Measurements from ENCODE around the gene CUX1.

The CUX1 gene

DNA sequence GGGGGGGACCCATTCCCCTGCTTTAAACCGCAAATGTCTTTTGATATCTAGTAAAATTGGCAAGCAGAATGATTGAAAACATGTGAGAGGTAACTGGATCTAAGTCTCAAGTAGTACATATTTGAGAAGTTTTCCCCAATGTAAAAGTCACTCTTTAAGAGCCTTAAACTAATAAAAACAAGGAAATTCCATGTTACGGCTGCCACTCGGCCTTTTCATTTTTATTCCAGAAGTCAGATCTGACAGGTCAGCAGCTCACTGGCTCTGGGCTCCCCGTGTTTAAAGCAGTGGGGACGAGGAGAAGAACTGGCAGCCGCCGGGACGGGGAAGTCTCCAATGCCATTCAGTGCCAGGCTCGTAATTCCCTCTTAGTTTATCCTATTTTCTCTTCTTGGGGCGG lies 80.7 kb downstream of the CUX1 start:
- no peak for DNase-seq

DNA sequence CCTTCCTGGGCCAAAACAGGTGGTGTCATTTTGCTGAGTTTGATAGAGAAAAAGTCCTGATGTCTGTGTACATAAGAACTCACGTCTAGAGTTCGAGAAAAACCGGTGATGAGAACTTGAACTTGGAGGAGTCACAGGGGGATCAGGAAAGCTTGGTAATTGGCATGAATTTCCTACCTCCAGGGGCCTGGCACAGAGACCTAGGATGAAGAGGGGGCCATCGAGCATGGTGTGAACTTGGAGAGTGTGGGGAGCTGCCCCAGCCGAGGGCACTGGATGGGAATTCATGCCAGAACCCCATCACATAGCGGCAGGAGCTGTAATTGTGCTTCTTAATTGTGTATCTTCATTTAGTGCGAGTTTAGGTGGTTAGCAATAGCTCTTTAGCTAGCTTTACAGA lies 82.2 kb downstream of the CUX1 start:
- DNase-seq, result no peak

DNA sequence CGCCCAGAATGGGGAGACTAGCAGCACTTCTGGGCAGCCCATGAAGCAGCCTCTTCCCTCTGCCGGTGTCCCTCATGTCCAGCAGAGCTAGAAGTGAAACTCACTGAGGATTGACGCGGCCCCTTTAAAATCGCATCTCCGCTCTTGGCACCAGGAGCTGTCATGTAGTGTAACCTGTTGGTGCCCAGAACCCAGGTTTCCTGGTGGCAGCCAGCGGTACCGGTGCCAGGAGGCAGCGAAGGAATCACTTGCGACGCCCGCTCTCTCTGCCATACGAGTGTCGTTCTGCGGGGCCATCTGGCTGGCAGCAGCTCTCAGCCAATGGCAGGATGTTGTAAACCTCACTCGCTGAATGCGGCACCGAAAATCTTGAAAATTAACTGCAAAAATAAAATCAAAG lies 82.7 kb downstream of the CUX1 start:
- no peak for DNase-seq

DNA sequence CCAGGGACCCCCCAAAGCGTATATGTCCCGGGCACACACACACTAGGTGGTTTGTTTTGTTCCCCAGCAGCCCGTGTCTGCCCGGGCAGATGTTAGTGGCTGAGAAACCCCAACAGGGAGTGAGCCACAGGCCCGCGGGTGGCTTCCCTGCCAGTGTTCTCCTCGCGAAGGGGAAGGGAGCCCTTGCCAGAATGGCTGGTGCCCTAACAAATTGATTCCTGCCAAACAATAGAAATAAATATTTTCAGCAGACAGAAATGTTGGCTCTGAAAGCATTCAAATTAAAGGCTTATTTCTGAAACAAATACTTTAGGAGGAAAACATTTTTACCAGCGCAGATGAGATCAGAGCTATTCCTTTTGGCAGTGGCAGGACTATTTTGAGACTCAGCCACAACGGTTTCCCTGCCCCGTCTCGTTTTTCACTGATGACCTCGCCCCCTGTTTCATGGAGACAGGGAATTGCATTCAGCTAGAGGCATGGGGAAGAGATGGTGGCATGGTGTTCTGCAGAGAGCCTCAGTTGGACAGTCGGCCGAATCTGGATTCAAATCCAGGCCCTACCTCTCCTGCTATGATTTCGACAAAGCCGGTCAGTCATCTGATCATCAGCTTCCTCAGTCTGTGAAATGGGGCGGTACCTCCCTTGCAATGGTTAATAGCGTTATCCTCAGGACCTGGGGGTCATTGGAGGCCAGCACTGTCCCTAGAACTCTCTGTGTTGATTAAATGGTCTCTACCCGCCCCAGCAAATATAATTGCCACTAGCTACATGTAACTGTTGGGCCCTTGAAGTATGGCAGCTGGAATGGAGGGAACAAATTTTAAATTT lies 84.5 kb downstream of the CUX1 start:
- no peak for DNase-seq

GRCh38 chr7:101902680-101903514 lies 85.5 kb downstream of the CUX1 start:
- DNase-seq, result no peak

GRCh38 chr7:101903515-101903868 lies 86.1 kb downstream of the CUX1 start:
- DNase-seq, result no peak

- no peak for DNase-seq
These were observed 86.6 kb downstream of the CUX1 start for GRCh38 chr7:101904019-101904418.

DNA sequence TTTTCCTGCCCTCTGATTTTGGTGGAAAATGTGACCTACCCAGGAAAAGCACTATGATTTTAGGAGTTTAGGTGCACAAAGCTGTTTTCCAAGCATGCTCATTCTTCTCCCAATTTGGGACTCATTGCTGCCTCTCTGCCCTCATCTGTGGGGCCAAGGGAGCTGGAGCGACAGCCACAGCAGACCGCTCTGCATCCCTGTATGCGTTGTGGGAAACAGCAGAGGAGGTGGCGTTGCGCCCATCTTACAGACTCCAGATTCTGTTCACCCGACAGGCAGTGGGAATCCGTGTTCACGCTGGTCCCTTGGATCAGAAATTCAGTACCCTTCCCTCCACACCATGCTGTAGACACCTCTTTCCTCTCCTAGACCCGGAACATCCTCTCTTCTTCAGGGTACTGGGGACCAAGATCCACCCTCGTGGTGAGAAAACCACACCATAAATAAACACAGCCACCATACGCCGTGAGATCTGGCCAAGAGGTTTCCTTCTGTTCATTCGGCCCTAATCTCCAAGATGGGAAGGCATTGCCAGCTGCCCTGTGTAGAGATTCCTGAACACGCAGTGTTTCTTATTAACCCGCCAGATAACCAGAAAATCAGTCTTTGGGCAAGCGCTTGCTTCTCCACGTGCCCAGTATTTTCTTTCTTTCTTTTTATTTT lies 87.9 kb downstream of the CUX1 start:
- DNase-seq, result no peak

DNA sequence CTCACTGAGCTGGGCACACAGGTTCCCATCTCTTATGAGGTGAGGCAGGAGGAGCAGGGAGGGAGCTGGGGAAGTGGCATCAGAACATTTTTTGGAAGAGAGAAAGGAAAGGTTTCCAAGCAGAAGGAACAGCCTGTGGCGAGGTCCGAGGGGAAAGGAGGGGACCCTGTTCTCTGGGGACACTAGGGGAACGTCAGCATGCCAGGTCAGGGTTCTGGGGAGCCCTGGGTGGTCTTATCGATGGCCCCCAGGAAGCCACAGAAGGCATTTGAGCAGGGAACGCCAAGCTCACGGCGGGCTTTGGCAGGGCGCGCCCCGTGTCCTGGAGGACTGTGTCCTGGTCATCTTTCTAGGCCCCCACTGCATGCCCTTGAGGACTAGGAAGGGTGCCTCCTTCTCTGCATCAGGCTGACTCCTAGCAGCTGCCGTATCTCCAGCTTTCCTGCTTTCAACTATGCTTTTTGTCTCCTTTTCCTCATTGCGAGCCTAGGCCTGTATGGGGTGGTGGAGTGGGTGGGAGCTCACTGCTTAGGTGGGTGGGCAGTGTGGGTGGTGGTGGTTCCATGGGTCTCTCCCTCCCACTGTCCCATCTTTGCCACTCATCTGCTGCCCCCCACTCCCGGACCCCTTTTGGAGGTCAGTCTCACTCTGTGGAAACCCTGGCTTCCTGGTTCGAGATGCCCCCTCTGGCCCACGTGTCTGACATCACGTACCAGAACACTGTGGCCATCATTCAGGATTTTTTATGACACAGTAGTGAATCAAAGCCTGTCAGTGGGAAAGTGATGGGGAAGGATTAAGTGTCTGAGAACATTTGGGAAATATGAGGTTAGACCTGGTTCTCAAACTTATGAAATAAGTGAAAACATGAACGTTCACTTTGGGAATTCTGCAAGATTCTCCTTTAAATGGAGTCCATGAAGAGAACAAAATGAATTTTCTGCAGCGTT lies 89.1 kb downstream of the CUX1 start:
- DNase-seq, result no peak

DNA sequence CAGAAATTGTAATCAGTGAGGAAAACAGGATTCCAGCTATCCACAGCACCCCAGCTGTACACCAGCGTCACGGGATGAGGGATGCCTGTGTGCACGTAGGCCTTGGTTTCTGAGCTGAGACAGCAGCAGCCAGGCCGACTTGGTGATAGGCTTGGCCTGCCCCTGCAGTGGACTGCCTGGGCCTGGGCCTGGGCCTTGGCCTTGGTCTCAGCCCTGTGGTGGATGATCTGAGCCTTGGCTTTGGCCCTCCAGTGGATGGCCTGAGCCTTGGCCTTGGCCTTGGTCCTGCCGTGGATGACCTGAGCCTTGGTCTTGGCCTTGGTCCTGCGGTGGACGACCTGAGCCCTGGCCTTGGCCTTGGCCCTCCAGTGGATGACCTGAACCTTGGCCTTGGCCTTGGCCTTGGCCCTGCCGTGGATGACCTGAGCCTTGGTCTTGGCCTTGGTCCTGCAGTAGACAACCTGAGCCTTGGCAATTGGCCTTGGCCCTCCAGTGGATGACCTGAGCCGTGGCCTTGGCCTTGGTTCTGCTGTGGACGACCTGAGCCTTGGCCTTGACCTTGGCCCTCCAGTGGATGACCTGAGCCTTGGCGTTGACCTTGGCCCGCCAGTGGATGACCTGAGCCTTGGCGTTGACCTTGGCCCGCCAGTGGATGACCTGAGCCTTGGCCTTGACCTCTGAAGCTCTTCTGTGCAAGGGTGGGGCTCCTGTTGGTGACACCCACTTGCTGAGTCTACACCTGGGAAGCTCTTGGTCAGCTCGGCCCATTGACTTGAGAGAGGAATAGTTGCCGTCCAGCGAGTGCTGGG lies 93.8 kb downstream of the CUX1 start:
- no peak for DNase-seq

- no peak for DNase-seq
These were observed 94.6 kb downstream of the CUX1 start for GRCh38 chr7:101911800-101912715.

DNA sequence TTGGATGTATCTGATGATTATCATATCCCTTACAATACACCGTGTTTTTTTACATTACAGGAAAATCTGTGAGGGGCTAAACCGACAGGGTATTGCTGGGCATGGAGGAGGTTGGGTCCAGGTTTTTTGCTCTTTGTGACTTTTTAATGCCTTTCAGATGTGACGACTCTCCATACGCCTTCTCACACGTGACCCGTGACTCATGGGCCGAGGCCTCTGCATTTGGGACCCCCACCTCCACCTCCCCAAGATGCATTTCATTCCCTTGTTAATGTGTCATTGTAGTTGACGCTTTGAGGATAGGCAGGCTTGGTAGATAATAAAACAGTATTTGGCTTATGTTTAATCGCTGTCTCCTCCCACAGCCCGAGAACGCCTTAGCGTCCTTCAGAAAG lies 95.3 kb downstream of the CUX1 start:
- no peak for DNase-seq

- no peak for DNase-seq
These were observed 95.9 kb downstream of the CUX1 start for GRCh38 chr7:101913247-101913721.

DNA sequence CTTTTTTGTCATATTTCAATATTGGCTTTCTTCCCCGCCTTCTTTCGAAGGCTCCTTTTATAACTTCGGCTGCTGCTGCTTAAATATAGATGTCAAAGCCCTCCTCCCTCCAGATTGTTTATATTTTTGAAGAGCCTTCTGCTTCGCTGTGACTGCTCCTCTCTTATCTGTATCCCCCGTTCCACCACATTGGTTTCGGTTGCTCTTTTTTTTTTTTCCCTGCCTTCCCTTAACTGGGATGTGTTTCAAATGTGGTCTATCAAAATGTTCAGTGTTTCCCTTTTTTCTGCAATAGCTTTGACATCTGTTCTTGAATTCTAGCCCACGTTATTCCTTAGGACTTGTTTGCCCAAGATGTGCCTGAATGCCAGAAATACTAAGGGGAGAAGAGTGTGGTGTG lies 96.4 kb downstream of the CUX1 start:
- no peak for DNase-seq

DNA sequence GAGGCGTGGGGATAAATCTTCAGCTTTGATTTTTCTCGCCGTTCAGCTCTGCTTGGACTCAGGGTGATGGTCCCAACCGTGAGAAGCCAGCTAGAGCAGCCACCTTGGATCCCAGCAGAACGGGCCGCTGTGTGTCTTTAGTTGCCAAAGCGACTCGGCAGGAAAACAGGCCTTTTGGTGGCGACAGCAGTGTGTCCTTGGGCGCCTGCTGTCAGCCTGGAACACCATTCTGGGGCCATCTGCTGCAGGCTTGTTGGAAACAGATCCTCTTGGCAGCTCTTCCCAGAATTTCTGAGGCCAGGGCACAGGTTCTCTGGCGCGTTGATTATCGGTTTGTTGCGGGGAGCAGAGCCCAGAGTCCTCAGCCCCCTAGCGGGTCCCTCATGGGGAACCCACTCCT lies 97.6 kb downstream of the CUX1 start:
- DNase-seq, result no peak

DNA sequence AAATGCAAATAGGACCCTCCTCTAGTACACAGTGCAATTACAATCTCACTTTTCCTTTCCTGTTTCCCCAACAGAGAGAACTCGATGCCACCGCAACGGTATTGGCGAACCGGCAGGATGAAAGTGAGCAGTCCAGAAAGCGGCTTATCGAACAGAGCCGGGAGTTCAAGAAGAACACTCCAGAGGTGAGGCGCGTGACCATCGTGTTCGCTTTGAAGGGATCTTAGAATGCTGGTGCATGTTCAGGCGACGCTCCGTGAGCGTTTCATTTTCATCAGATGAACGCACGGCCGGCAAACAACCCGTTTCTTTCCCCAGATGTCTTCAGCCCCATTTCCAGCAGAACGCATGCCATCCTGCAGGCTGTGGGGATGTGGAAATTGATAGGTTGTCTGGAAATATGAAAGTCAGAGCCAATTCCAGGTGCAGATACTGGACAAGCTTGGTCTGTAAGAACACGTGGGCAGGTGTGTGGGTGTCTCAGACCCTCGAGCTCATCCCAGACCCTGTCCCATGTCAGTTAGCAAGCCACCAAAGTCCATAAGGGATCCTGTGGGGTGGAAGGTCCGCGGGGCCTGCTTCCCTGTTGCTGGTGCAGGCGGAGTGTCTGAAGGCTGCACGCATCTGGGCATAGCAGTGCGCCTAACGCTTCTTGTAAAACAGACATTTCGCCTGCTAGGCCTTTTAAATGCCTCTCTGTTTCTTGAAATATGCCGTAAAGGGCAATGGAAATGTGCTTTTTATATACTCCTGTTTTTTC lies 98.8 kb downstream of the CUX1 start:
- DNase-seq, result no peak

DNA sequence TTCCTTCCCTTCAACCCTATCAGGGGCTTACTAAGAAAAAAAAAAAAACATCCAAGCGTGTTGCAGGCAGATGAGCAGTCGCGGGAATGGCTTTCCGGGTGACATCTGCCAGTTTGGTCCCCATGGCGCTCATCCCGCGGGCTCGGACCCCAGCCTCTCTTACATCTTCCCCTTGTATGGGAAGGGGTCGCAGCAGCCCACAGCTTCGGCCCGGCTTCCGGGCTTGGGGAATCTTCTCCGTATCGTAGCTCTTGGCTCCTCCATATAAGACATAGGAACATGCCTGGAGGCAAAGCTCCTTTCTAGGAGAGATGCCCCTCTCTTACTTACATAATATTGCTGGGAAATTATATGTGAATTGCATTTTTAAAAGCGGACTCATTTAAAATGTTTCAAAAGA lies 99.5 kb downstream of the CUX1 start:
- no peak for DNase-seq

GRCh38 chr7:101917566-101917965 lies 100.1 kb downstream of the CUX1 start:
- no peak for DNase-seq

DNA sequence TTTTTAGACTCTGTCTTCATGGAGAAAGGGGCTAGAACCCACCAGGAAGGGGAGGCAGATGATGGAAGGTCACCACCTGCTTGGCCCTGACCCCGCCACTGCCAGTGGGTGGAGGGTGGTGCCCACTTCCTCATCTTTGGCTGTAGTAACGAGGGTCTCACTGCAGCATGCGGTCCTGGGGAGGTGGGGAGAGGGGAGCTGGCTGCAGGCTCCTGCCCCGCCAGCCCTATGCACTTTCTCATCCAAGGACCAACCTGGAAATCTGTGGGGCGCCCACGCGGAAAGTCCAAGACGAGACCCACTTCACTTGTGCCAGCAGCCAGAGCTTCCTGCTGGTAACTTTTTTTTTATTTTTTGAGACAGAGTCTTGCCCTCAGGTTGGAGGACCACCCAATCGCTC lies 101.0 kb downstream of the CUX1 start:
- no peak for DNase-seq
